GM21786 (cell line): ENCODE results near the gene PCDHB12.
"Not testable (repeated sequence)": the region's sequence is repeated elsewhere in the genome, so short reads cannot be mapped to it uniquely, and the experiment has no call there.

Experiments used
- ATAC-seq: cut with Tn5 transposase; IDR thresholded peaks from one replicate; pipeline ENCODE4 v1.9.1; 2021; ENCODE audit not compliant: unreplicated experiment

PCDHB12 gene

DNA sequence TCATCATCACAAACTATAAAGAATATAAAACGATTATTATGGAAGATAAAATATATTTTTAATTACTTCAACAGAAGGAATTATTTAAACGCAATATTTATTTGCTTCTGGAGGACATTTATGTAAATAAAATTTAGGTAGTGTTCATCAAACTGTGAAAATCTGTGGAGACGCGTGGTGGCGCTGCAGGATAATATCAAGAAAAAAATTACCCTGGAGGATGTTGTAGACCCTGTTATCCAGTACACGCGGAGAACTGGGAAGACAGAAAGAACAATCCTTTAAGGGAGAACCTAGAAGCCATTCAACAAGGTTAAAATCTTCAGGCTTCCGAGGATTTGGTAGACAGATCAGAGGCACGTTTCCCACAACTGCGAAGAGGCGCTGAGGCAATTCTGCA is at the start of gene PCDHB12:
PCDHB12 (plus strand) TSS at position 242 of the 400 bp plus-strand sequence. CDS start 189 bp downstream, outside the sequence.
- ATAC-seq, result no peak

- no peak for ATAC-seq
Measured at GRCh38 chr5:141172381-141173204, 35.9 kb upstream of the PCDHB12 start, which contains the start of gene PCDHB7. TSS of gene PCDHB7 (plus strand) at chr5:141172644. CDS start at chr5:141172836, 192 bp downstream.

DNA sequence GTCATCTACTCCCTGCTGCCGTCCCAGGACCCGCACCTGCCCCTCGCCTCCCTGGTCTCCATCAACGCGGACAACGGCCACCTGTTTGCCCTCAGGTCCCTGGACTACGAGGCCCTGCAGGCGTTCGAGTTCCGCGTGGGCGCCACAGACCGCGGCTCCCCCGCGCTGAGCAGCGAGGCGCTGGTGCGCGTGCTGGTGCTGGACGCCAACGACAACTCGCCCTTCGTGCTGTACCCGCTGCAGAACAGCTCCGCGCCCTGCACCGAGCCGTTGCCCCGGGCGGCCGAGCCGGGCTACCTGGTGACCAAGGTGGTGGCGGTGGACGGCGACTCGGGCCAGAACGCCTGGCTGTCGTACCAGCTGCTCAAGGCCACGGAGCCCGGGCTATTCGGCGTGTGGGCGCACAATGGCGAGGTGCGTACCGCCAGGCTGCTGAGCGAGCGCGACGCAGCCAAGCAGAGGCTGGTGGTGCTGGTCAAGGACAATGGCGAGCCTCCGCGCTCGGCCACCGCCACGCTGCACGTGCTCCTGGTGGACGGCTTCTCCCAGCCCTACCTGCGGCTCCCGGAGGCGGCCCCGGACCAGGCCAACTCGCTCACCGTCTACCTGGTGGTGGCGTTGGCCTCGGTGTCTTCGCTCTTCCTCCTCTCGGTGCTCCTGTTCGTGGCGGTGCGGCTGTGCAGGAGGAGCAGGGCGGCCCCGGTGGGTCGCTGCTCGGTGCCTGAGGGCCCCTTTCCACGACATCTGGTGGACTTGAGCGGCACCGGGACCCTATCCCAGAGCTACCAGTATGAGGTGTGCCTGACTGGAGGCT is 34.0 kb upstream of the PCDHB12 start:
- not testable (repeated sequence) for ATAC-seq

- ATAC-seq, result no peak
Measured at GRCh38 chr5:141175933-141176332, 32.6 kb upstream of the PCDHB12 start.

DNA sequence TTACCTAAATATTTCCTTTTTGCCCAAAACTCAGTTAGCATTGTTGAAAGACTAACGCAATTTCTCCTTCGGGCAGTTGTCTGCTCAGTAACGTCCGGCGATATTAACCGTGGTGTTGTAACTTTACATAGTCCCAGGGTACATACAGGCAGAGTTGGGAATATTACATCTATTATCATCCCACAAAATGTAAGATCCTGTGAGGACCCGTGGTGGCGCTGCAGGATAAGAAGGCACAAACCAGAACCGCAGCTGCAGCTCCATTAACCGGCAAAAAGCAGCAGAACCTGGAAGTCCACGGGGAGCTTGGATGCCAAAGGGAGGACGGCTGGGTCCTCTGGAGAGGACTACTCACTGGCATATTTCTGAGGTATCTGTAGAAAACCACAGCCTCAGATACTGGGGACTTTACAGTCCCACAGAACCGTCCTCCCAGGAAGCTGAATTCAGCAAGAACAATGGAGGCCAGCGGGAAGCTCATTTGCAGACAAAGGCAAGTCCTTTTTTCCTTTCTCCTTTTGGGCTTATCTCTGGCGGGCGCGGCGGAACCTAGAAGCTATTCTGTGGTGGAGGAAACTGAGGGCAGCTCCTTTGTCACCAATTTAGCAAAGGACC is 30.8 kb upstream of the PCDHB12 start, which contains the start of gene PCDHB8:
PCDHB8 (plus strand) TSS at position 214 of the 615 bp plus-strand sequence; CDS start at position 459, 245 bp downstream.
- not testable (repeated sequence) for ATAC-seq

- ATAC-seq, result not testable (repeated sequence)
Measured at GRCh38 chr5:141179371-141179770, 29.1 kb upstream of the PCDHB12 start.

DNA sequence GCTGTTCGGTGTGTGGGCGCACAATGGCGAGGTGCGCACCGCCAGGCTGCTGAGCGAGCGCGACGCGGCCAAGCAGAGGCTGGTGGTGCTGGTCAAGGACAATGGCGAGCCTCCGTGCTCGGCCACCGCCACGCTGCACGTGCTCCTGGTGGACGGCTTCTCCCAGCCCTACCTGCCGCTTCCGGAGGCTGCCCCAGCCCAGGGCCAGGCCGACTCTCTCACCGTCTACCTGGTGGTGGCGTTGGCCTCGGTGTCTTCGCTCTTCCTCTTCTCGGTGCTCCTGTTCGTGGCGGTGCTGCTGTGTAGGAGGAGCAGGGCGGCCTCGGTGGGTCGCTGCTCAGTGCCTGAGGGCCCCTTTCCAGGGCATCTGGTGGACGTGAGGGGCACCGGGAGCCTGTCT is 28.6 kb upstream of the PCDHB12 start:
- not testable (repeated sequence) for ATAC-seq

- no peak for ATAC-seq
Measured at GRCh38 chr5:141180313-141180712, 28.2 kb upstream of the PCDHB12 start.

- no peak for ATAC-seq
Measured at GRCh38 chr5:141182248-141182647, 26.3 kb upstream of the PCDHB12 start, which contains the start of gene PCDHB16. TSS of gene PCDHB16 (plus strand) at chr5:141182387. CDS start at chr5:141182560, 173 bp downstream.

- ATAC-seq, result not testable (repeated sequence)
Measured at GRCh38 chr5:141184117-141184855, 24.2 kb upstream of the PCDHB12 start.

DNA sequence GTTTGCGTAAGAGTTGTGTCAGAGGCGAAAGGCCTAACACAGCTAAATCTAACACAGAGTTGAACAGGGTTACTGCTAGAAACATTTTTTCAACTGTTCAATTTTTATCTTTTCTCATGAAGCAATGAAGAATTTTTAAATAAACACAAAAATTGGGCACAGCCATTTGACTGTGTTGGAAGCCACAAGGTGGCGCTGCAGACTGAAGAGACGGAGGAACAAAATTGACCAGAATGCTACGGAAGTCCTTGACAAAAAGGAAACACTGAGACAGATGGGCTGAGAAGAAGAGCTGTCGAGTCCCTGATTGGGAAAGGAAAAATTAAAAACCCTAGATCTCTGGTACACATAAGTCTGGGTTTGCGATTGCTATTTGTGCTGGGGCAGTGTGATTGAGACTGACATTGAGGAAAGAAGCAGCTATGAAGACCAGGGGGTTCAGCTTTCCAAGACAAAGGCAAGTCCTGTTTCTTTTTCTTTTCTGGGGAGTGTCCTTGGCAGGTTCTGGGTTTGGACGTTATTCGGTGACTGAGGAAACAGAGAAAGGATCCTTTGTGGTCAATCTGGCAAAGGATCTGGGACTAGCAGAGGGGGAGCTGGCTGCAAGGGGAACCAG is 21.5 kb upstream of the PCDHB12 start, which contains the start of gene PCDHB9:
PCDHB9 (plus strand) TSS at position 265 of the 616 bp plus-strand sequence; CDS start at position 423, 158 bp downstream.
- ATAC-seq, result no peak

- not testable (repeated sequence) for ATAC-seq
Measured at GRCh38 chr5:141188682-141189081, 19.8 kb upstream of the PCDHB12 start.

- ATAC-seq, result not testable (repeated sequence)
Measured at GRCh38 chr5:141189131-141189530, 19.4 kb upstream of the PCDHB12 start.

DNA sequence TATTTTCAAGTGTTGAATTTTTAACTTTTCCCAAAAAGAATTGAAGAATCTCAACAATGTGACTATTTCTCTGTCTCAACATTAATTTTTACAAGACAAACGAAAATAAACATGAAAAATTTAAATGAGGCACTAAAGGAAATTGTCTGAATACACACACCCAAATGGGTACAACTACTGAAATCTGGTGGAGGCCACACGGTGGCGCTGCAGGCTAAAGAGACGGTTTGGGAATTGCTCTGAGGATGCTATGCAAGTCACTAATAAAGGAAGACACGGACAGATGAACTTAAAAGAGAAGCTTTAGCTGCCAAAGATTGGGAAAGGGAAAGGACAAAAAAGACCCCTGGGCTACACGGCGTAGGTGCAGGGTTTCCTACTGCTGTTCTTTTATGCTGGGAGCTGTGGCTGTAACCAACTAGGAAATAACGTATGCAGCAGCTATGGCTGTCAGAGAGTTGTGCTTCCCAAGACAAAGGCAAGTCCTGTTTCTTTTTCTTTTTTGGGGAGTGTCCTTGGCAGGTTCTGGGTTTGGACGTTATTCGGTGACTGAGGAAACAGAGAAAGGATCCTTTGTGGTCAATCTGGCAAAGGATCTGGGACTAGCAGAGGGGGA is 16.3 kb upstream of the PCDHB12 start, which contains the start of gene PCDHB10:
PCDHB10 (plus strand) TSS at position 244 of the 616 bp plus-strand sequence; CDS start at position 444, 200 bp downstream.
- ATAC-seq, result no peak

DNA sequence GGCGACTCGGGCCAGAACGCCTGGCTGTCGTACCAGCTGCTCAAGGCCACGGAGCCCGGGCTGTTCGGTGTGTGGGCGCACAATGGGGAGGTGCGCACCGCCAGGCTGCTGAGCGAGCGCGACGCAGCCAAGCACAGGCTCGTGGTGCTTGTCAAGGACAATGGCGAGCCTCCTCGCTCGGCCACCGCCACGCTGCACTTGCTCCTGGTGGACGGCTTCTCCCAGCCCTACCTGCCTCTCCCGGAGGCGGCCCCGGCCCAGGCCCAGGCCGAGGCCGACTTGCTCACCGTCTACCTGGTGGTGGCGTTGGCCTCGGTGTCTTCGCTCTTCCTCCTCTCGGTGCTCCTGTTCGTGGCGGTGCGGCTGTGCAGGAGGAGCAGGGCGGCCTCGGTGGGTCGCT is 14.2 kb upstream of the PCDHB12 start:
- not testable (repeated sequence) for ATAC-seq

DNA sequence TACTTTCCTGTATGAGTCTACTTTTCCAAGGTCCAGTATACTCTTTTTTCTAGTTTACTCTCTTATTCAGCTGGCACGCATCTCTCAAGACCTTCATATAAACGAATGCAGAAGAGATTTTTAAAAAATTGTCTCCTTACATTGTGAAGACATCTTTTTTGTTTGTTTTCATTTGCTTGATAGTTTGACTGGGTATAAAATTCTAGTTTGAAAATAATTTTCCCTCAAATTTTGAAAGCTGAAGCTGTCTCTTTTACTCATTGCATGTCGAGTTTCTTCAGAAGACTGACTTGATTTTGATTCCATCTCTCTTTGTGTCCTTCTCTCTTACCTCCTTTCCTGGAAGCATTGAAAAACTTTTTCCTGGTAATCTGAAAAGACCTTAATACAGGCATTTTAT is 12.2 kb upstream of the PCDHB12 start:
- ATAC-seq, result no peak

GRCh38 chr5:141199359-141200235 is 8.9 kb upstream of the PCDHB12 start, which contains the start of gene PCDHB11:
TSS of gene PCDHB11 (plus strand) at chr5:141199627. CDS start at chr5:141199775, 148 bp downstream.
- no peak for ATAC-seq

GRCh38 chr5:141201126-141201525 is 7.4 kb upstream of the PCDHB12 start:
- not testable (repeated sequence) for ATAC-seq
